Endothelial cell of umbilical vein (primary cell): ENCODE measurements around the gene SYNM. TPM values are rescaled to one million over a fixed set of nuclear protein-coding genes. Genes with fewer than 3 reads are reported as not detected.

Source experiments
- BruUV-seq: library from RNA; stranded (reverse); fragments of 400-500 nt; replicated peaks from 2 replicates; lab custom pipeline; 2021; lab: Mats Ljungman, UMichigan
- CTCF ChIA-PET: fragments of 300-600, 350-600 bp; sonication (Branson Sonifier 250); formaldehyde crosslinking; loops from one replicate; lab custom pipeline; 2021; ENCODE audit warnings: antibody characterized with exemption, inconsistent platforms; lab: Charles Lee
- POLR2A ChIA-PET: fragments of 300-600, 350-600 bp; sonication (Branson Sonifier 250); formaldehyde crosslinking; loops from one replicate; lab custom pipeline; 2021; ENCODE audit warnings: antibody characterized with exemption, inconsistent platforms; lab: Charles Lee
- DNase-seq: peaks from one replicate; pipeline ENCODE4 v3.0.0-alpha.2; 2011; ENCODE audit warnings: low read depth, low spot score
- FAIRE-seq: peaks from 2 replicates; lab custom pipeline; 2011; peaks lifted over from hg19 to GRCh38; lab: Jason Lieb, UNC
- H2AFZ ChIP-seq: 2 replicates; pipeline ENCODE4 v1.6.0; 2012; ENCODE audit warnings: low read depth, low read length, control low read depth, inconsistent platforms
- H3K27ac ChIP-seq: 2 replicates; pipeline ENCODE4 v1.5.1; 2011; ENCODE audit warnings: low read depth, mild to moderate bottlenecking, control low read depth, low read length, moderate library complexity; ENCODE audit not compliant: insufficient read depth
- H3K27me3 ChIP-seq, 2 experiments: 2 replicates each; pipeline versions ENCODE4 v1.6.0 to v1.6.1; 2011; ENCODE audit warnings: low read length in 2 of 2, mixed read lengths in 1 of 2; ENCODE audit not compliant: control insufficient read depth in 2 of 2, insufficient read depth in 2 of 2
- H3K36me3 ChIP-seq, 2 experiments: 2 replicates in 1 of 2; 3 replicates in 1 of 2; pipeline ENCODE4 v1.5.1; 2011; ENCODE audit warnings: low read length in 2 of 2, mild to moderate bottlenecking in 1 of 2, moderate library complexity in 1 of 2; ENCODE audit not compliant: control insufficient read depth in 2 of 2, insufficient read depth in 2 of 2; ENCODE audit errors: extremely low read depth in 1 of 2
- H3K4me1 ChIP-seq: 3 replicates; pipeline ENCODE4 v1.5.1; 2011; ENCODE audit warnings: mild to moderate bottlenecking, low read length; ENCODE audit not compliant: control insufficient read depth, insufficient read depth; ENCODE audit errors: extremely low read depth
- H3K4me2 ChIP-seq: 2 replicates; pipeline ENCODE4 v1.6.1; 2011; ENCODE audit warnings: low read length, control low read depth, mixed read lengths; ENCODE audit not compliant: insufficient read depth
- H3K4me3 ChIP-seq, 3 experiments: fragments of 200-600 bp in 1 of 3; sonication (generic), shearing (Covaris generic) in 1 of 3; replicated peaks in 1 of 3; 2 replicates each; pipeline ENCODE4 v1.5.1; 2011 to 2016; ENCODE audit warnings: control low read depth in 3 of 3, low read length in 3 of 3, mild to moderate bottlenecking in 2 of 3, inconsistent platforms in 1 of 3, low read depth in 1 of 3, moderate library complexity in 1 of 3; ENCODE audit not compliant: insufficient read depth in 1 of 3
- H3K79me2 ChIP-seq: 2 replicates; pipeline ENCODE4 v1.6.0; 2012; ENCODE audit warnings: low read length, inconsistent platforms; ENCODE audit not compliant: control insufficient read depth, insufficient read depth
- H3K9ac ChIP-seq: replicated peaks from 2 replicates; pipeline ENCODE3; 2011; ENCODE audit warnings: low read length, control low read depth; ENCODE audit not compliant: insufficient read depth; ENCODE audit errors: extremely low read depth
- H3K9me1 ChIP-seq: replicated peaks from 3 replicates; pipeline ENCODE4 v1.6.0; 2011; ENCODE audit warnings: mild to moderate bottlenecking, low read length; ENCODE audit not compliant: control insufficient read depth, insufficient read depth; ENCODE audit errors: extremely low read depth
- H3K9me3 ChIP-seq: replicated peaks from 2 replicates; pipeline ENCODE4 v1.5.1; 2012; ENCODE audit warnings: low read length, inconsistent platforms; ENCODE audit not compliant: control insufficient read depth, insufficient read depth
- H4K20me1 ChIP-seq: replicated peaks from 2 replicates; pipeline ENCODE3; 2011; ENCODE audit warnings: mild to moderate bottlenecking, low read length; ENCODE audit not compliant: control insufficient read depth, insufficient read depth; ENCODE audit errors: extremely low read depth
- EZH2 ChIP-seq: IDR thresholded peaks from 2 replicates; pipeline ENCODE4 v1.6.1; 2012; ENCODE audit warnings: borderline replicate concordance, low read depth, mild to moderate bottlenecking, moderate library complexity, low read length, inconsistent platforms; ENCODE audit not compliant: severe bottlenecking
- FOS ChIP-seq: IDR thresholded peaks from 2 replicates; pipeline ENCODE4 v1.6.1; 2011; ENCODE audit warnings: mild to moderate bottlenecking, low read length, moderate library complexity, borderline replicate concordance; ENCODE audit not compliant: insufficient read depth
- GATA2 ChIP-seq: IDR thresholded peaks from 2 replicates; pipeline ENCODE4 v1.7.0; 2011; ENCODE audit warnings: low read depth, mild to moderate bottlenecking, moderate library complexity, mixed read lengths, low read length; ENCODE audit not compliant: insufficient read length, insufficient read depth
- JUN ChIP-seq: IDR thresholded peaks from 2 replicates; pipeline ENCODE4 v1.6.1; 2011; ENCODE audit warnings: borderline replicate concordance, low read depth; ENCODE audit not compliant: insufficient read length, insufficient read depth
- MYC ChIP-seq: IDR thresholded peaks from one replicate; pipeline ENCODE4 v1.6.1; 2011; ENCODE audit warnings: mild to moderate bottlenecking, low read depth, low read length
- POLR2A ChIP-seq: IDR thresholded peaks from 2 replicates; pipeline ENCODE4 v1.6.1; 2012; ENCODE audit warnings: low read depth, mild to moderate bottlenecking, control low read depth, low read length
- POLR2AphosphoS5 ChIP-seq: IDR thresholded peaks from 2 replicates; pipeline ENCODE4 v1.6.1; 2012; ENCODE audit warnings: low read depth, mild to moderate bottlenecking, control low read depth, low read length, moderate library complexity; ENCODE audit not compliant: insufficient read depth
- dilution Hi-C: fragments of 300-500 bp; cut with MboI; formaldehyde crosslinking; loops from one replicate; pipeline ENCODE4 v1.15.0; 2019; ENCODE audit warnings: low sequenced_read_pairs; ENCODE audit not compliant: extremely low pct_ligation_motif_present
- intact Hi-C: fragments of 100-400 bp; cut with micrococcal nuclease; formaldehyde crosslinking; loops from one replicate; pipeline ENCODE4 v1.10.0; 2022
- polyA plus RNA-seq, 4 experiments: library from polyadenylated mRNA; depleted of rRNA in 3 of 4; stranded (reverse) in 3 of 4; unstranded in 1 of 4; fragments of >200 nt; gene quantifications; 2 replicates each; pipeline versions ENCODE4 v1.2.1 to v1.2.3, GENCODE V29; 2011 to 2012; ENCODE audit warnings: missing spikeins in 1 of 4
- total RNA-seq: library from RNA; stranded (reverse); gene quantifications from 2 replicates; pipeline ENCODE4 v1.2.3, GENCODE V29; 2021
- TF ChIP-seq, protein P1 (sequence below), 2 donors: IDR thresholded peaks; 1 replicate in 1 of 2; 2 replicates in 1 of 2; pipeline ENCODE4 v1.5.1; 2011; ENCODE audit warnings: low read length in 2 of 2, mild to moderate bottlenecking in 2 of 2, moderate library complexity in 2 of 2, control low read depth in 1 of 2, inconsistent platforms in 1 of 2, low read depth in 1 of 2; ENCODE audit not compliant: insufficient read depth in 1 of 2; ENCODE audit errors: extremely low read depth in 1 of 2
- TF ChIP-seq, protein P2 (sequence below): IDR thresholded peaks from 2 replicates; pipeline ENCODE4 v1.6.1; 2011; ENCODE audit not compliant: insufficient read depth, insufficient read length

Gene SYNM
- total and polyA plus RNA-seq, 2 donors (not counting 3 experiments of a cell fraction or from before 2014, with no cell fraction given): 3.7 to 10.2 TPM

GRCh38 chr15:99070208-99070607 is 34.7 kb upstream of the SYNM start:
- ChIA-PET POLR2A (no interaction called here), CTCF (interaction anchor here (2.4 to 2.6 kb wide), 2 partner anchors 10 to 12 kb away, joined by 9 to 16 read pairs; no protein-coding TSS in a partner anchor)
- Histone ChIP-seq H3K79me2 (no peaks in the 10 kb centered on the region), H3K27ac (no peak overlapping the region), H3K9ac (no peak overlapping the region), H2AFZ (no peak overlapping the region), H3K36me3 (no peaks in the 10 kb centered on the region), H3K4me1 (no peaks in the 10 kb centered on the region), H3K9me3 (no peaks in the 10 kb centered on the region), H3K4me2 (no peak overlapping the region), H3K27me3 (peaks cover 0 to 1% of the 10 kb centered on the region in 2 experiments), H3K9me1 (no peaks in the 10 kb centered on the region), H4K20me1 (no peaks in the 10 kb centered on the region), H3K4me3 (no peak overlapping the region)
- TF ChIP-seq JUN: no peak
- TF ChIP-seq, protein P1, sequence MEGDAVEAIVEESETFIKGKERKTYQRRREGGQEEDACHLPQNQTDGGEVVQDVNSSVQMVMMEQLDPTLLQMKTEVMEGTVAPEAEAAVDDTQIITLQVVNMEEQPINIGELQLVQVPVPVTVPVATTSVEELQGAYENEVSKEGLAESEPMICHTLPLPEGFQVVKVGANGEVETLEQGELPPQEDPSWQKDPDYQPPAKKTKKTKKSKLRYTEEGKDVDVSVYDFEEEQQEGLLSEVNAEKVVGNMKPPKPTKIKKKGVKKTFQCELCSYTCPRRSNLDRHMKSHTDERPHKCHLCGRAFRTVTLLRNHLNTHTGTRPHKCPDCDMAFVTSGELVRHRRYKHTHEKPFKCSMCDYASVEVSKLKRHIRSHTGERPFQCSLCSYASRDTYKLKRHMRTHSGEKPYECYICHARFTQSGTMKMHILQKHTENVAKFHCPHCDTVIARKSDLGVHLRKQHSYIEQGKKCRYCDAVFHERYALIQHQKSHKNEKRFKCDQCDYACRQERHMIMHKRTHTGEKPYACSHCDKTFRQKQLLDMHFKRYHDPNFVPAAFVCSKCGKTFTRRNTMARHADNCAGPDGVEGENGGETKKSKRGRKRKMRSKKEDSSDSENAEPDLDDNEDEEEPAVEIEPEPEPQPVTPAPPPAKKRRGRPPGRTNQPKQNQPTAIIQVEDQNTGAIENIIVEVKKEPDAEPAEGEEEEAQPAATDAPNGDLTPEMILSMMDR (IDR thresholded peaks at IDR 0.05; ENCODE audit: extremely low read depth in 1 of 2, insufficient read depth in 1 of 2, low read depth in 1 of 2, low read length in 2 of 2): no peak
- TF ChIP-seq, protein P2, sequence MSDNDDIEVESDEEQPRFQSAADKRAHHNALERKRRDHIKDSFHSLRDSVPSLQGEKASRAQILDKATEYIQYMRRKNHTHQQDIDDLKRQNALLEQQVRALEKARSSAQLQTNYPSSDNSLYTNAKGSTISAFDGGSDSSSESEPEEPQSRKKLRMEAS: no peak
- no peak for TF ChIP-seq POLR2A
- TF ChIP-seq MYC: no peak
- TF ChIP-seq FOS: no peak
- no peak for TF ChIP-seq GATA2
- TF ChIP-seq EZH2: no peak
- TF ChIP-seq POLR2AphosphoS5: no peak
- FAIRE-seq (no peak), DNase-seq (no peak)
- no TSS peak for BruUV-seq
- dilution Hi-C loops: no loop called here
- intact Hi-C loops: no loop called here
